GM23338 (cell line): ENCODE data around the gene CCDC194. TPM values are rescaled to one million over a fixed set of nuclear protein-coding genes. Genes with fewer than 3 reads are reported as not detected.
A peak's percentile ranks its signal among the peaks of the same experiment; 100 is the strongest.

ENCODE experiments used
- ATAC-seq: fragments of 200-7000 bp; cut with Tn5 transposase; 3 replicates; pipeline ENCODE4 v1.9.1; 2020
- DNase-seq: peaks from one replicate; pipeline ENCODE4 v3.0.0-alpha.2; 2015; ENCODE audit warnings: low spot score
- H2AFZ ChIP-seq: fragments of 200-600 bp; sonication (generic); 2 replicates; pipeline ENCODE4 v1.8.0; 2016; ENCODE audit warnings: antibody characterized with exemption, mild to moderate bottlenecking, moderate library complexity
- H3F3A ChIP-seq: fragments of 200-600 bp; sonication (generic); replicated peaks from 2 replicates; pipeline ENCODE4 v1.8.0; 2017; ENCODE audit warnings: antibody characterized with exemption, mixed run types, low read depth
- H3K27ac ChIP-seq: fragments of 200-600 bp; sonication (generic); 2 replicates; pipeline ENCODE4 v1.6.1; 2016; ENCODE audit warnings: low read depth
- H3K27me3 ChIP-seq: fragments of 200-600 bp; sonication (generic); 2 replicates; pipeline ENCODE4 v1.8.0; 2016; ENCODE audit warnings: mild to moderate bottlenecking, mixed run types, moderate library complexity; ENCODE audit not compliant: insufficient read depth
- H3K36me3 ChIP-seq: fragments of 200-600 bp; sonication (generic); 2 replicates; pipeline ENCODE4 v1.8.0; 2016; ENCODE audit warnings: mild to moderate bottlenecking; ENCODE audit not compliant: insufficient read depth
- H3K4me1 ChIP-seq: fragments of 200-600 bp; sonication (generic); 2 replicates; pipeline ENCODE4 v1.8.0; 2016; ENCODE audit warnings: mild to moderate bottlenecking, moderate library complexity; ENCODE audit not compliant: insufficient read depth
- H3K4me2 ChIP-seq: fragments of 200-600 bp; sonication (generic); 2 replicates; pipeline ENCODE4 v1.7.1; 2017; ENCODE audit warnings: mixed run types
- H3K4me3 ChIP-seq: fragments of 200-600 bp; sonication (generic); 2 replicates; pipeline ENCODE4 v1.6.1; 2016; ENCODE audit warnings: mixed run types
- H3K79me2 ChIP-seq: fragments of 200-600 bp; sonication (generic); replicated peaks from 2 replicates; pipeline ENCODE4 v1.8.0; 2017; ENCODE audit warnings: mild to moderate bottlenecking; ENCODE audit not compliant: insufficient read depth
- H3K9me2 ChIP-seq: fragments of 200-600 bp; sonication (generic); 2 replicates; pipeline ENCODE4 v1.8.0; 2017; ENCODE audit not compliant: insufficient read depth
- H4K20me1 ChIP-seq: fragments of 200-600 bp; sonication (generic); replicated peaks from 2 replicates; pipeline ENCODE4 v1.8.0; 2017; ENCODE audit warnings: mild to moderate bottlenecking; ENCODE audit not compliant: insufficient read depth
- H3K27ac Mint-ChIP-seq: 2 replicates; pipeline ENCODE4 v1.8.0; 2020; ENCODE audit warnings: inconsistent platforms, mild to moderate bottlenecking, moderate library complexity, mixed read lengths
- H3K27me3 Mint-ChIP-seq: 3 replicates; pipeline ENCODE4 v1.8.0; 2022; ENCODE audit warnings: low read depth, mild to moderate bottlenecking, moderate library complexity, mixed read lengths, inconsistent platforms; ENCODE audit not compliant: insufficient read depth, poor library complexity
- H3K36me3 Mint-ChIP-seq: 3 replicates; pipeline ENCODE4 v1.8.0; 2021; ENCODE audit warnings: low read depth, mild to moderate bottlenecking, inconsistent platforms, moderate library complexity, mixed read lengths
- H3K4me1 Mint-ChIP-seq: 3 replicates; pipeline ENCODE4 v1.8.0; 2020; ENCODE audit warnings: mild to moderate bottlenecking, inconsistent platforms, mixed read lengths
- H3K4me3 Mint-ChIP-seq: 3 replicates; pipeline ENCODE4 v1.8.0; 2021; ENCODE audit warnings: moderate library complexity, mild to moderate bottlenecking, inconsistent platforms, mixed read lengths
- H3K9me3 Mint-ChIP-seq: 3 replicates; pipeline ENCODE4 v1.8.0; 2020; ENCODE audit warnings: moderate library complexity, mild to moderate bottlenecking, inconsistent platforms, mixed read lengths
- CTCF ChIP-seq, 2 experiments: fragments of 200-600 bp in 1 of 2; sonication (generic) in 1 of 2; conservative IDR thresholded peaks; 2 replicates each; pipeline versions ENCODE4 v1.5.1 to v1.6.1; 2016 to 2017; ENCODE audit warnings: antibody characterized with exemption in 2 of 2, low read depth in 2 of 2, mild to moderate bottlenecking in 2 of 2, moderate library complexity in 1 of 2
- JUNB ChIP-seq: IDR thresholded peaks from one replicate; pipeline ENCODE4 v1.6.1; 2016; ENCODE audit warnings: antibody characterized with exemption; ENCODE audit not compliant: unreplicated experiment
- ZNF114 ChIP-seq: fragments of 250-450 bp; sonication (Bioruptor Pico); IDR thresholded peaks from 2 replicates; pipeline ENCODE4 v1.5.0; 2020; ENCODE audit warnings: mild to moderate bottlenecking, moderate library complexity
- polyA plus RNA-seq: library from polyadenylated mRNA; unstranded; fragments of >200 nt; fragmentation: Nextera tagmentation; extraction: Ambion mirVana; gene quantifications from 2 replicates; pipeline ENCODE4 v1.2.1, GENCODE V29; 2016
- total RNA-seq: library from RNA; depleted of rRNA; stranded (reverse); fragments of >200 nt; shearing (Covaris generic); gene quantifications from 2 replicates; pipeline ENCODE4 v1.2.3, GENCODE V29; 2014; rRNA removed

CCDC194 gene
- total and polyA plus RNA-seq, 2 experiments from 2014 or later, result 0.49 TPM; not detected in 1

GRCh38 chr19:17340871-17341357, 53.1 kb downstream of the CCDC194 start:
- H3K9me3 Mint-ChIP-seq, result no peaks in the 10 kb centered on the region
- DNase-seq (peak; percentile 76), ATAC-seq (no peak; the same call in 2 of the 3 replicates)
- Histone ChIP-seq H3K79me2 (no peaks in the 10 kb centered on the region), H3K4me2 (peak overlapping the region; percentile 72), H4K20me1 (no peaks in the 10 kb centered on the region), H3K36me3 (peaks cover 6% of the 10 kb centered on the region; the same call in 1 of the 2 replicates), H3F3A (peaks cover 15% of the 10 kb centered on the region; the same call in 1 of the 2 replicates), H2AFZ (no peak overlapping the region), H3K4me3 (peak overlapping the region; percentile 46), H3K4me1 (peaks cover 26% of the 10 kb centered on the region; the same call in 1 of the 2 replicates), H3K27ac (peak overlapping the region; percentile 74), H3K9me2 (no peaks in the 10 kb centered on the region), H3K27me3 (no peaks in the 10 kb centered on the region)
- peaks cover 22% of the 10 kb centered on the region for H3K27me3 Mint-ChIP-seq
- H3K36me3 Mint-ChIP-seq, result peaks cover 32% of the 10 kb centered on the region
- H3K4me3 Mint-ChIP-seq, result peak overlapping the region; percentile 46; the same call in 2 of the 3 replicates
- H3K4me1 Mint-ChIP-seq, result peaks cover 29% of the 10 kb centered on the region; the same call in 2 of the 3 replicates
- TF ChIP-seq ZNF114 (CRISPR knock-in tag), result no peak
- peak in 1 of 2 experiments; percentile 63; a peak in 3 of 4 replicates for TF ChIP-seq CTCF (conservative IDR thresholded peaks at IDR 0.05; ENCODE audit: low read depth in 2 of 2)
- no peak for TF ChIP-seq JUNB
- H3K27ac Mint-ChIP-seq, result peak overlapping the region; percentile 80; the same call in 1 of the 2 replicates

Other genes with a start within 250 kb of the CCDC194 start
- gene USE1, start 178.8 kb downstream of the CCDC194 start, total RNA-seq, result 13.7 and 15.5 TPM in 2 replicates
- 18.6 and 19.4 TPM in 2 replicates for gene USE1, start 178.8 kb downstream of the CCDC194 start, polyA plus RNA-seq
- gene OCEL1, start 168.0 kb downstream of the CCDC194 start, total RNA-seq, result 9.6 and 12.7 TPM in 2 replicates
- gene OCEL1, start 168.0 kb downstream of the CCDC194 start, polyA plus RNA-seq, result 47.4 and 50.6 TPM in 2 replicates
- 172 and 209 TPM in 2 replicates for gene NR2F6, start 148.3 kb downstream of the CCDC194 start, total RNA-seq
- gene NR2F6, start 148.3 kb downstream of the CCDC194 start, polyA plus RNA-seq, result 64.0 and 67.4 TPM in 2 replicates
- gene USHBP1, start 129.5 kb downstream of the CCDC194 start, total RNA-seq, result 5.2 and 5.6 TPM in 2 replicates
- 4.0 and 4.6 TPM in 2 replicates for gene USHBP1, start 129.5 kb downstream of the CCDC194 start, polyA plus RNA-seq
- gene BABAM1, start 126.8 kb downstream of the CCDC194 start, total RNA-seq, result 78.1 and 87.8 TPM in 2 replicates
- 88.7 and 95.0 TPM in 2 replicates for gene BABAM1, start 126.8 kb downstream of the CCDC194 start, polyA plus RNA-seq
- 20.2 and 50.1 TPM in 2 replicates for gene ANKLE1, start 112.3 kb downstream of the CCDC194 start, total RNA-seq
- gene ANKLE1, start 112.3 kb downstream of the CCDC194 start, polyA plus RNA-seq, result 9.1 and 11.2 TPM in 2 replicates
- gene ABHD8, start 90.8 kb downstream of the CCDC194 start, total RNA-seq, result 11.4 and 16.5 TPM in 2 replicates
- 5.0 and 5.5 TPM in 2 replicates for gene ABHD8, start 90.8 kb downstream of the CCDC194 start, polyA plus RNA-seq
- gene MRPL34, start 88.3 kb downstream of the CCDC194 start, total RNA-seq, result 59.9 and 70.6 TPM in 2 replicates
- 266 and 280 TPM in 2 replicates for gene MRPL34, start 88.3 kb downstream of the CCDC194 start, polyA plus RNA-seq
- gene DDA1, start 84.6 kb downstream of the CCDC194 start, total RNA-seq, result 28.2 and 34.6 TPM in 2 replicates
- 107 and 112 TPM in 2 replicates for gene DDA1, start 84.6 kb downstream of the CCDC194 start, polyA plus RNA-seq
- 14.4 and 24.9 TPM in 2 replicates for gene ANO8, start 59.3 kb downstream of the CCDC194 start, total RNA-seq
- 4.3 and 4.5 TPM in 2 replicates for gene ANO8, start 59.3 kb downstream of the CCDC194 start, polyA plus RNA-seq
- gene GTPBP3, start 56.6 kb downstream of the CCDC194 start, total RNA-seq, result 67.8 and 78.6 TPM in 2 replicates
- gene GTPBP3, start 56.6 kb downstream of the CCDC194 start, polyA plus RNA-seq, result 23.5 and 25.4 TPM in 2 replicates
- gene PLVAP, start 16.9 kb downstream of the CCDC194 start, total RNA-seq, result not detected in 2 replicates
- gene PLVAP, start 16.9 kb downstream of the CCDC194 start, polyA plus RNA-seq, result not detected in 2 replicates
- gene BST2, start 11.4 kb upstream of the CCDC194 start, total RNA-seq, result 28.9 and 33.9 TPM in 2 replicates
- gene BST2, start 11.4 kb upstream of the CCDC194 start, polyA plus RNA-seq, result 22.0 and 24.9 TPM in 2 replicates
- 49.9 and 60.3 TPM in 2 replicates for gene MVB12A, start 25.9 kb upstream of the CCDC194 start, total RNA-seq
- gene MVB12A, start 25.9 kb upstream of the CCDC194 start, polyA plus RNA-seq, result 36.6 and 43.5 TPM in 2 replicates
- gene TMEM221, start 54.5 kb upstream of the CCDC194 start, total RNA-seq, result 0.90 and 1.8 TPM in 2 replicates
- 0.40 and 1.8 TPM in 2 replicates for gene TMEM221, start 54.5 kb upstream of the CCDC194 start, polyA plus RNA-seq
- gene NXNL1, start 66.7 kb upstream of the CCDC194 start, total RNA-seq, result not detected in 2 replicates
- gene NXNL1, start 66.7 kb upstream of the CCDC194 start, polyA plus RNA-seq, result not detected in 2 replicates
- 9.3 and 11.6 TPM in 2 replicates for gene SLC27A1, start 76.3 kb upstream of the CCDC194 start, total RNA-seq
- gene SLC27A1, start 76.3 kb upstream of the CCDC194 start, polyA plus RNA-seq, result 2.1 and 3.5 TPM in 2 replicates
- gene PGLS, start 117.5 kb upstream of the CCDC194 start, total RNA-seq, result 55.4 and 63.5 TPM in 2 replicates
- 56.9 and 62.2 TPM in 2 replicates for gene PGLS, start 117.5 kb upstream of the CCDC194 start, polyA plus RNA-seq
- gene COLGALT1, start 161.5 kb upstream of the CCDC194 start, total RNA-seq, result 52.0 and 63.4 TPM in 2 replicates
- gene COLGALT1, start 161.5 kb upstream of the CCDC194 start, polyA plus RNA-seq, result 16.1 and 18.2 TPM in 2 replicates